Activated CD8-positive, alpha-beta T cell treated with anti-CD3 and anti-CD28 coated beads, Interleukin-2, amount 10 ng/mL, durations not matched to agents 7 days and 5 days (primary cell): ENCODE results near the gene FAM90A1. TPM values are rescaled to one million over a fixed set of nuclear protein-coding genes. Genes with fewer than 3 reads are reported as not detected.
"Not testable (repeated sequence)": the region's sequence is repeated elsewhere in the genome, so short reads cannot be mapped to it uniquely, and the experiment has no call there.

ENCODE experiments used
- ATAC-seq: fragments of 150-1000 bp; cut with Tn5 transposase; one replicate; pipeline ENCODE4 v1.10.0; 2021; ENCODE audit warnings: moderate library complexity
- CTCF ChIA-PET: fragments of 350-600 bp; sonication (Branson Sonifier 250); formaldehyde crosslinking; loops from one replicate; lab custom pipeline; 2021; ENCODE audit warnings: antibody characterized with exemption; lab: Charles Lee
- POLR2A ChIA-PET: fragments of 350-600 bp; sonication (Branson Sonifier 250); formaldehyde crosslinking; loops from one replicate; lab custom pipeline; 2021; ENCODE audit warnings: antibody characterized with exemption; lab: Charles Lee
- DNase-seq: peaks from one replicate; pipeline ENCODE4 v3.0.0-alpha.2; 2020
- H3K27ac Mint-ChIP-seq: one replicate; pipeline ENCODE4 v1.8.0; 2021; ENCODE audit warnings: mild to moderate bottlenecking, mixed read lengths
- H3K27me3 Mint-ChIP-seq: one replicate; pipeline ENCODE4 v1.8.0; 2021; ENCODE audit warnings: low read depth, mixed read lengths
- H3K36me3 Mint-ChIP-seq: one replicate; pipeline ENCODE4 v1.8.0; 2021; ENCODE audit warnings: low read depth, mixed read lengths
- H3K4me1 Mint-ChIP-seq: one replicate; pipeline ENCODE4 v1.8.0; 2021; ENCODE audit warnings: low read depth, mixed read lengths
- H3K4me3 Mint-ChIP-seq: one replicate; pipeline ENCODE4 v1.8.0; 2021; ENCODE audit warnings: mild to moderate bottlenecking, mixed read lengths
- H3K9me3 Mint-ChIP-seq: one replicate; pipeline ENCODE4 v1.8.0; 2022; ENCODE audit warnings: mixed read lengths; ENCODE audit not compliant: insufficient read depth
- total RNA-seq, 2 experiments: library from RNA; stranded (reverse); gene quantifications; one replicate each; pipeline ENCODE4 v1.2.3, GENCODE V29; 2021

The FAM90A1 gene
- total RNA-seq, 2 experiments from 2014 or later = 0.10 TPM; not detected in 1

- CTCF ChIA-PET, H3K27me3 Mint-ChIP-seq, H3K27ac Mint-ChIP-seq, H3K36me3 Mint-ChIP-seq, H3K4me1 Mint-ChIP-seq, ATAC-seq, DNase-seq, H3K4me3 Mint-ChIP-seq, H3K9me3 Mint-ChIP-seq, POLR2A ChIA-PET: not testable (repeated sequence)
Measured at GRCh38 chr12:8188088-8188487, 39.3 kb downstream of the FAM90A1 start.

GRCh38 chr12:8184206-8184605 is 43.2 kb downstream of the FAM90A1 start:
- CTCF ChIA-PET, ATAC-seq, H3K9me3 Mint-ChIP-seq, H3K4me3 Mint-ChIP-seq, POLR2A ChIA-PET, DNase-seq, H3K27me3 Mint-ChIP-seq, H3K36me3 Mint-ChIP-seq, H3K27ac Mint-ChIP-seq: not testable (repeated sequence)
- H3K4me1 Mint-ChIP-seq = peaks cover 12% of the 10 kb centered on the region

- H3K27ac Mint-ChIP-seq, H3K4me3 Mint-ChIP-seq, DNase-seq, H3K27me3 Mint-ChIP-seq, H3K36me3 Mint-ChIP-seq, CTCF ChIA-PET, H3K9me3 Mint-ChIP-seq, POLR2A ChIA-PET, ATAC-seq: not testable (repeated sequence)
- H3K4me1 Mint-ChIP-seq = peaks cover 12% of the 10 kb centered on the region
Measured at GRCh38 chr12:8183346-8183745, 44.1 kb downstream of the FAM90A1 start.

- H3K4me3 Mint-ChIP-seq, H3K27me3 Mint-ChIP-seq, H3K36me3 Mint-ChIP-seq, CTCF ChIA-PET, H3K27ac Mint-ChIP-seq, H3K9me3 Mint-ChIP-seq, ATAC-seq, DNase-seq: not testable (repeated sequence)
- POLR2A ChIA-PET = interaction anchor here (0.7 kb wide), 1 partner anchor 30 kb away, joined by 3 read pairs; no protein-coding TSS in a partner anchor
- H3K4me1 Mint-ChIP-seq = peaks cover 12% of the 10 kb centered on the region
Measured at GRCh38 chr12:8182923-8183322, 44.5 kb downstream of the FAM90A1 start.

- ATAC-seq, POLR2A ChIA-PET, H3K9me3 Mint-ChIP-seq, H3K36me3 Mint-ChIP-seq, DNase-seq, H3K27me3 Mint-ChIP-seq, H3K27ac Mint-ChIP-seq: not testable (repeated sequence)
- H3K4me1 Mint-ChIP-seq = peaks cover 12% of the 10 kb centered on the region
- peak overlapping the region; percentile 80 for H3K4me3 Mint-ChIP-seq
- CTCF ChIA-PET = interaction anchor here (1.0 to 1.7 kb wide), 2 partner anchors 50 to 72 kb away, joined by 3 to 7 read pairs; no protein-coding TSS in a partner anchor
Measured at GRCh38 chr12:8181271-8181670, 46.1 kb downstream of the FAM90A1 start.

GRCh38 chr12:8179989-8180585 is 47.3 kb downstream of the FAM90A1 start:
- H3K9me3 Mint-ChIP-seq, H3K27me3 Mint-ChIP-seq, H3K36me3 Mint-ChIP-seq, POLR2A ChIA-PET: not testable (repeated sequence)
- Mint-ChIP-seq H3K4me1 (peaks cover 12% of the 10 kb centered on the region), H3K4me3 (peak overlapping the region; percentile 80), H3K27ac (peak overlapping the region; percentile 88)
- ATAC-seq = peak; percentile 93
- DNase-seq = peak; percentile 74
- CTCF ChIA-PET = interaction anchor here (0.8 kb wide), 1 partner anchor 71 kb away, joined by 4 read pairs; no protein-coding TSS in a partner anchor

GRCh38 chr12:8172911-8173310 is 54.5 kb downstream of the FAM90A1 start:
- CTCF ChIA-PET, POLR2A ChIA-PET, H3K4me3 Mint-ChIP-seq, H3K9me3 Mint-ChIP-seq, DNase-seq, H3K4me1 Mint-ChIP-seq, H3K27ac Mint-ChIP-seq, ATAC-seq, H3K36me3 Mint-ChIP-seq: not testable (repeated sequence)
- peaks cover 12% of the 10 kb centered on the region for H3K27me3 Mint-ChIP-seq

Other genes starting within 250 kb of the FAM90A1 start
- gene FOXJ2, start 194.9 kb downstream of the FAM90A1 start, total RNA-seq = 10 to 100 TPM; 16.9 to 17.1 TPM
- gene C3AR1, start 161.3 kb downstream of the FAM90A1 start, total RNA-seq = 1 to 10 TPM; 8.8 to 9.1 TPM
- gene NECAP1, start 145.3 kb downstream of the FAM90A1 start, total RNA-seq = 10 to 100 TPM; 31.9 to 34.3 TPM
- gene CLEC4A, start 104.0 kb downstream of the FAM90A1 start, total RNA-seq = under 1 TPM in 1 of 2 experiments, not detected in 1; 0.34 TPM
- gene ZNF705A, start 70.6 kb downstream of the FAM90A1 start, total RNA-seq = not detected
- gene CLEC6A, start 228.3 kb upstream of the FAM90A1 start, total RNA-seq = not detected